SU-DHL-6 (cell line): ENCODE data around the gene SRD5A1.

ENCODE experiments used
- H2AFZ ChIP-seq: fragments of 200-600 bp; sonication (generic); 2 replicates; pipeline ENCODE4 v1.6.1; 2014; ENCODE audit warnings: low read depth, mild to moderate bottlenecking, moderate library complexity, mixed read lengths, antibody characterized with exemption, low read length; ENCODE audit not compliant: severe bottlenecking
- H3F3A ChIP-seq: fragments of 200-600 bp; shearing (Covaris generic); 2 replicates; pipeline ENCODE4 v1.6.0; 2016; ENCODE audit warnings: antibody characterized with exemption, mild to moderate bottlenecking; ENCODE audit not compliant: insufficient read depth
- H3K27ac ChIP-seq: fragments of 200-600 bp; sonication (generic); 2 replicates; pipeline ENCODE4 v1.5.1; 2016; ENCODE audit warnings: low read depth, mild to moderate bottlenecking, low read length, moderate library complexity, mixed read lengths
- H3K27me3 ChIP-seq: fragments of 200-600 bp; sonication (generic), shearing (Covaris generic); 2 replicates; pipeline ENCODE4 v1.6.0; 2014; ENCODE audit warnings: mild to moderate bottlenecking, low read length
- H3K36me3 ChIP-seq: fragments of 200-600 bp; sonication (generic); 2 replicates; pipeline ENCODE4 v1.6.1; 2014; ENCODE audit warnings: mild to moderate bottlenecking, low read length, mixed read lengths
- H3K4me2 ChIP-seq: fragments of 300-600, 200-600 bp; shearing (Covaris generic), sonication (generic); 2 replicates; pipeline ENCODE4 v1.6.0; 2014; ENCODE audit warnings: low read length, low read depth, mild to moderate bottlenecking; ENCODE audit not compliant: poor library complexity, severe bottlenecking
- H3K4me3 ChIP-seq: fragments of 200-600 bp; sonication (generic); 2 replicates; pipeline ENCODE4 v1.5.1; 2014; ENCODE audit warnings: antibody characterized with exemption, low read length, mild to moderate bottlenecking, mixed read lengths; ENCODE audit not compliant: insufficient read depth, poor library complexity, severe bottlenecking
- H3K79me2 ChIP-seq: fragments of 200-600 bp; sonication (generic); 2 replicates; pipeline ENCODE4 v1.6.1; 2014; ENCODE audit warnings: mild to moderate bottlenecking, low read length, moderate library complexity; ENCODE audit not compliant: insufficient read depth
- H3K9ac ChIP-seq: fragments of 200-600 bp; sonication (generic); 2 replicates; pipeline ENCODE4 v1.7.0; 2014; ENCODE audit warnings: mild to moderate bottlenecking, low read length
- H3K9me2 ChIP-seq: fragments of 200-600 bp; sonication (generic); replicated peaks from 2 replicates; pipeline ENCODE4 v1.6.1; 2014; ENCODE audit warnings: low read length; ENCODE audit not compliant: insufficient read depth
- H3K9me3 ChIP-seq: fragments of 200-600 bp; sonication (generic); 2 replicates; pipeline ENCODE4 v1.6.1; 2014; ENCODE audit warnings: low read length, mixed read lengths; ENCODE audit not compliant: insufficient read depth
- H4K20me1 ChIP-seq: fragments of 200-600 bp; sonication (generic); 2 replicates; pipeline ENCODE4 v1.6.1; 2014; ENCODE audit warnings: low read depth, mild to moderate bottlenecking, antibody characterized with exemption, low read length, moderate library complexity, mixed read lengths
- EZH2phosphoT487 ChIP-seq: fragments of 200-600 bp; sonication (generic), shearing (Covaris generic); conservative IDR thresholded peaks from 2 replicates; pipeline ENCODE4 v1.6.1; 2018; ENCODE audit warnings: mild to moderate bottlenecking, antibody characterized with exemption, low read length, moderate library complexity, mixed read lengths
- TF ChIP-seq, protein P1 (sequence below): fragments of 200-600 bp; sonication (generic); IDR thresholded peaks from one replicate; pipeline ENCODE4 v1.5.1; 2017; ENCODE audit warnings: antibody characterized with exemption, mild to moderate bottlenecking, low read length, moderate library complexity; ENCODE audit not compliant: insufficient read depth, poor library complexity, severe bottlenecking

Gene SRD5A1

DNA sequence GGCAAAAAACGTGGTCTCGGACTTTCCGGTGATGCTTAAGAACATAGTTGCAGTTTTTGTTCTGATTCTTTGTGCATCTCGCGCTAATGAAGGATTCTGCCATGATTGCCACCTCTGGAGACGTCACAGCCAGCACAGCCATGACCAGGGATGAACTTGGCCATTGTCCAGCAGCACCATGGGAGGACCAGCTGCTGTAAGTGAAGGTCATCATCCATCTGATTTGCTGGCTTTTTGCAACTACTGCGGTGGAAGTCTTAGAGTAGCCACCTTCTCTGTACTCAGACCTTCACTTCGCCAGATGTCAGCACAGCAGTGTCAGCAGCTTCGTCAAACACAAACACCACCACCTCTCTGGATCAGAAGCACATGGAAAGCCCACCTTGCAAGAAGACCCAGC is 46.1 kb upstream of the SRD5A1 start:
- no peaks in the 10 kb centered on the region for H3K27me3 ChIP-seq
- H3K9me2 ChIP-seq = no peaks in the 10 kb centered on the region
- no peaks in the 10 kb centered on the region for H3K36me3 ChIP-seq
- TF ChIP-seq EZH2phosphoT487 = no peak
- TF ChIP-seq, protein P1, sequence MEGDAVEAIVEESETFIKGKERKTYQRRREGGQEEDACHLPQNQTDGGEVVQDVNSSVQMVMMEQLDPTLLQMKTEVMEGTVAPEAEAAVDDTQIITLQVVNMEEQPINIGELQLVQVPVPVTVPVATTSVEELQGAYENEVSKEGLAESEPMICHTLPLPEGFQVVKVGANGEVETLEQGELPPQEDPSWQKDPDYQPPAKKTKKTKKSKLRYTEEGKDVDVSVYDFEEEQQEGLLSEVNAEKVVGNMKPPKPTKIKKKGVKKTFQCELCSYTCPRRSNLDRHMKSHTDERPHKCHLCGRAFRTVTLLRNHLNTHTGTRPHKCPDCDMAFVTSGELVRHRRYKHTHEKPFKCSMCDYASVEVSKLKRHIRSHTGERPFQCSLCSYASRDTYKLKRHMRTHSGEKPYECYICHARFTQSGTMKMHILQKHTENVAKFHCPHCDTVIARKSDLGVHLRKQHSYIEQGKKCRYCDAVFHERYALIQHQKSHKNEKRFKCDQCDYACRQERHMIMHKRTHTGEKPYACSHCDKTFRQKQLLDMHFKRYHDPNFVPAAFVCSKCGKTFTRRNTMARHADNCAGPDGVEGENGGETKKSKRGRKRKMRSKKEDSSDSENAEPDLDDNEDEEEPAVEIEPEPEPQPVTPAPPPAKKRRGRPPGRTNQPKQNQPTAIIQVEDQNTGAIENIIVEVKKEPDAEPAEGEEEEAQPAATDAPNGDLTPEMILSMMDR = no peak
- no peaks in the 10 kb centered on the region for H4K20me1 ChIP-seq
- H3K9me3 ChIP-seq = no peaks in the 10 kb centered on the region
- H3K4me3 ChIP-seq = no peak overlapping the region
- no peak overlapping the region for H2AFZ ChIP-seq
- H3K79me2 ChIP-seq = no peaks in the 10 kb centered on the region
- H3K27ac ChIP-seq = no peak overlapping the region
- no peaks in the 10 kb centered on the region for H3F3A ChIP-seq
- no peak overlapping the region for H3K4me2 ChIP-seq
- H3K9ac ChIP-seq = no peak overlapping the region

DNA sequence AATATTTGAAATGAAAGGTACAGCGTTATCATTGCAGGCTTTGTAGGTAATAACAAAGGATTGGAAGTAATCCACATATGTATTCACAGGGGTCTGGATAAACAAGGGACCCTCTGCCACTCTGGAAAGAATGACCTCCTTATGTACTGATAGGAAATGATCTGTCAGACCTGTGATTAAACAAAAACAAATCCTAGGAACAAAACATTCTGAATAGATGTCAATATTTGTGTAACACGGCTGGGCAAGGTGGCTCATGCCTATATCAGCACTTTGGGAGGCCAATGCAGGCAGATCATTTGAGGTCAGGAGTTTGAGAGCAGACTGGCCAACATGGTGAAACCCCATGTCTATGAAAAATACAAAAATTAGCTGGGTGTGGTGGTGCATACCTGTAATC is 42.7 kb upstream of the SRD5A1 start:
- no peaks in the 10 kb centered on the region for H3K9me3 ChIP-seq
- H2AFZ ChIP-seq = no peak overlapping the region
- no peaks in the 10 kb centered on the region for H3K9me2 ChIP-seq
- H3K27ac ChIP-seq = no peak overlapping the region
- no peaks in the 10 kb centered on the region for H3K79me2 ChIP-seq
- no peaks in the 10 kb centered on the region for H3K27me3 ChIP-seq
- H3K4me3 ChIP-seq = no peak overlapping the region
- H3K36me3 ChIP-seq = no peaks in the 10 kb centered on the region
- TF ChIP-seq, protein P1 = no peak
- no peak for TF ChIP-seq EZH2phosphoT487
- H3K9ac ChIP-seq = no peak overlapping the region
- H3F3A ChIP-seq = no peaks in the 10 kb centered on the region
- H4K20me1 ChIP-seq = no peaks in the 10 kb centered on the region
- H3K4me2 ChIP-seq = no peak overlapping the region

DNA sequence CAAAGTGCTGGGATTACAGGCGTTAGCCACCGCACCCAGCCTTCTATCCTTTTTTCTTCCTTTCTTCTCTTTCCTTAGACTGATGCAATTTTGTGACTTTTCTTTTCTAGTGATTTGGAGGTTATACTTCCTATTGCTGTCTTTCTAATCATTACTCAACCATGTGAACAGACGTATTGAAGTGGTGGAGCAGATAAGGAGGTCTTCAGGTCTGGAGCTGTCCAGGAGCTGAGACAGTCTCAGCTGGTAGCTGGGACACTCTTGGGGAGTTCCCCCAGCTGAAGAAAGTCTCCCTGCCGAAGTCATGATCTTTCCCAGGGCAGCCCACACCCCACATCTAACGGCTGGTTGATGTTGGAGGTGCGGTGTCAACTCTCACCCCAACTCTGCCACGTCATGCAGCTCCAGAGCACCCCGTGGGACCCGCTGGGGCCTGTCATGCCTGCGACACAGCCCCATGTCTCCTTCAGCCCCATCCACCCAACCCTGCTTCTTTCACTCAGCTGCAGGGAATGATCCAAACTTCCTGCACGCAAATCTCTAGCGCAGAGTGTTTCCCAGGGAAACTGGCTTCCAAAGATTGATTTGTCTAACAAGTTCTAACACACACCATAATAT is 41.5 kb upstream of the SRD5A1 start:
- no peaks in the 10 kb centered on the region for H3K79me2 ChIP-seq
- no peaks in the 10 kb centered on the region for H3K36me3 ChIP-seq
- no peak overlapping the region for H2AFZ ChIP-seq
- no peak overlapping the region for H3K4me3 ChIP-seq
- TF ChIP-seq EZH2phosphoT487 = no peak
- TF ChIP-seq, protein P1 = no peak
- H3K27me3 ChIP-seq = no peaks in the 10 kb centered on the region
- no peaks in the 10 kb centered on the region for H3K9me2 ChIP-seq
- H3F3A ChIP-seq = no peaks in the 10 kb centered on the region
- H3K9me3 ChIP-seq = no peaks in the 10 kb centered on the region
- no peak overlapping the region for H3K4me2 ChIP-seq
- no peak overlapping the region for H3K9ac ChIP-seq
- no peak overlapping the region for H3K27ac ChIP-seq
- no peaks in the 10 kb centered on the region for H4K20me1 ChIP-seq
